ENCODE data around the gene PELI2. TPM values are rescaled to one million over a fixed set of nuclear protein-coding genes. Genes with fewer than 3 reads are reported as not detected.

PELI2 gene
- total RNA-seq, 1 donor from 2014 or later = 8.7 TPM

GRCh38 chr14:56147986-56148901, 30.0 kb downstream of the PELI2 start:
- H3K27ac Mint-ChIP-seq (ENCODE audit: unreplicated experiment) = no peak overlapping the region
- no peaks in the 10 kb centered on the region for H3K27me3 Mint-ChIP-seq (ENCODE audit: low read depth)
- no peak for DNase-seq (ENCODE audit: low spot score)
- no peaks in the 10 kb centered on the region for H3K36me3 Mint-ChIP-seq (ENCODE audit: low read depth)
- no peaks in the 10 kb centered on the region for H3K9me3 Mint-ChIP-seq (ENCODE audit: low read depth)
- H3K4me1 Mint-ChIP-seq (ENCODE audit: low read depth) = peaks cover 41% of the 10 kb centered on the region
- H3K4me3 Mint-ChIP-seq (ENCODE audit: unreplicated experiment) = no peak overlapping the region
- TF ChIP-seq, protein P1, sequence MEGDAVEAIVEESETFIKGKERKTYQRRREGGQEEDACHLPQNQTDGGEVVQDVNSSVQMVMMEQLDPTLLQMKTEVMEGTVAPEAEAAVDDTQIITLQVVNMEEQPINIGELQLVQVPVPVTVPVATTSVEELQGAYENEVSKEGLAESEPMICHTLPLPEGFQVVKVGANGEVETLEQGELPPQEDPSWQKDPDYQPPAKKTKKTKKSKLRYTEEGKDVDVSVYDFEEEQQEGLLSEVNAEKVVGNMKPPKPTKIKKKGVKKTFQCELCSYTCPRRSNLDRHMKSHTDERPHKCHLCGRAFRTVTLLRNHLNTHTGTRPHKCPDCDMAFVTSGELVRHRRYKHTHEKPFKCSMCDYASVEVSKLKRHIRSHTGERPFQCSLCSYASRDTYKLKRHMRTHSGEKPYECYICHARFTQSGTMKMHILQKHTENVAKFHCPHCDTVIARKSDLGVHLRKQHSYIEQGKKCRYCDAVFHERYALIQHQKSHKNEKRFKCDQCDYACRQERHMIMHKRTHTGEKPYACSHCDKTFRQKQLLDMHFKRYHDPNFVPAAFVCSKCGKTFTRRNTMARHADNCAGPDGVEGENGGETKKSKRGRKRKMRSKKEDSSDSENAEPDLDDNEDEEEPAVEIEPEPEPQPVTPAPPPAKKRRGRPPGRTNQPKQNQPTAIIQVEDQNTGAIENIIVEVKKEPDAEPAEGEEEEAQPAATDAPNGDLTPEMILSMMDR (IDR thresholded peaks at IDR 0.05) = no peak

DNA sequence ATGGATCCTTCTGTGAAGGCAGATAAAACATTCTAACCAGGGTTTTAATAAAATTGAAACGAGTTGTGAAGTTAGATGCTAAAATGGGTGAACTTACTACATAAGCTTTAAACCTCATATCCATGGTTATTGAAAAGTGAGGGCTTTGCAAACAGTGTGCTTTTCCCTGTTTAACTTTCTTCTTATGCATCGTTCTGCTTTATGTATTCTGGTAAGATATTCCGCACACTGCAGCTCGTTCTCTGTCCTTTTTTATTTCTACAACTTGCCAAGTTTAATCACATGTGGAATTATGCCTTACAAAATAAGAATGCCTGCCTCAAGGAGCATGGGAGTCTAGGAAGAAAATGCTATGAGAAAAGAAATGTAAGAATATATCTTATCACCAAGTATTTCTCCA, 30.9 kb downstream of the PELI2 start:
- H3K27ac Mint-ChIP-seq (ENCODE audit: unreplicated experiment) = no peak overlapping the region
- peaks cover 47% of the 10 kb centered on the region for H3K4me1 Mint-ChIP-seq (ENCODE audit: low read depth)
- H3K9me3 Mint-ChIP-seq (ENCODE audit: low read depth) = no peaks in the 10 kb centered on the region
- no peaks in the 10 kb centered on the region for H3K27me3 Mint-ChIP-seq (ENCODE audit: low read depth)
- H3K36me3 Mint-ChIP-seq (ENCODE audit: low read depth) = no peaks in the 10 kb centered on the region
- no peak for DNase-seq (ENCODE audit: low spot score)
- H3K4me3 Mint-ChIP-seq (ENCODE audit: unreplicated experiment) = no peak overlapping the region
- TF ChIP-seq, protein P1 (IDR thresholded peaks at IDR 0.05) = no peak

DNA sequence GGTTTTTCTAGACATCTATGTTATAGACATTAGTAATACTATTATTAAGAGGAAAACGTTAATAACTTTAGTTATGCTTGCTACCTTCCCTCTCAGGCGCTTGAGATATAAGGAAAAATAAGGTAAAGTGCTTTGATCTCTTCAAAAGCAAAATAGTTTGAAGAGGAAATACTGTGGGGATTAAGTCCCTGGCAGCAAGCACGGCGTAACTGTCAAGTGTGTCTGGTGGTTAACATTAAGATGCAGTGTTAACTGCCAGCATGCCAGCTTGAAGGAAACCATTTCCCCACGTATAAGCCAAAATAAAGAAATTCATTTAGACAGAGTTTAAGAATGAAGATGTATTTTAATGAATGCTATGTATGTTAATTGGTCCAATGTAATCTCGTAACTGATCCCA, 31.8 kb downstream of the PELI2 start:
- H3K4me3 Mint-ChIP-seq (ENCODE audit: unreplicated experiment) = no peak overlapping the region
- TF ChIP-seq, protein P1 (IDR thresholded peaks at IDR 0.05) = no peak
- no peaks in the 10 kb centered on the region for H3K9me3 Mint-ChIP-seq (ENCODE audit: low read depth)
- H3K27me3 Mint-ChIP-seq (ENCODE audit: low read depth) = no peaks in the 10 kb centered on the region
- no peak overlapping the region for H3K27ac Mint-ChIP-seq (ENCODE audit: unreplicated experiment)
- H3K36me3 Mint-ChIP-seq (ENCODE audit: low read depth) = no peaks in the 10 kb centered on the region
- peaks cover 44% of the 10 kb centered on the region for H3K4me1 Mint-ChIP-seq (ENCODE audit: low read depth)
- no peak for DNase-seq (ENCODE audit: low spot score)

GRCh38 chr14:56150645-56151345, 32.6 kb downstream of the PELI2 start:
- H3K36me3 Mint-ChIP-seq (ENCODE audit: low read depth) = no peaks in the 10 kb centered on the region
- no peaks in the 10 kb centered on the region for H3K27me3 Mint-ChIP-seq (ENCODE audit: low read depth)
- H3K9me3 Mint-ChIP-seq (ENCODE audit: low read depth) = no peaks in the 10 kb centered on the region
- H3K4me3 Mint-ChIP-seq (ENCODE audit: unreplicated experiment) = no peak overlapping the region
- TF ChIP-seq, protein P1 (IDR thresholded peaks at IDR 0.05) = no peak
- peaks cover 37% of the 10 kb centered on the region for H3K4me1 Mint-ChIP-seq (ENCODE audit: low read depth)
- no peak for DNase-seq (ENCODE audit: low spot score)
- no peak overlapping the region for H3K27ac Mint-ChIP-seq (ENCODE audit: unreplicated experiment)

GRCh38 chr14:56152221-56152620, 34.0 kb downstream of the PELI2 start:
- H3K4me1 Mint-ChIP-seq (ENCODE audit: low read depth) = peaks cover 35% of the 10 kb centered on the region
- DNase-seq (ENCODE audit: low spot score) = no peak
- no peaks in the 10 kb centered on the region for H3K36me3 Mint-ChIP-seq (ENCODE audit: low read depth)
- no peaks in the 10 kb centered on the region for H3K9me3 Mint-ChIP-seq (ENCODE audit: low read depth)
- no peaks in the 10 kb centered on the region for H3K27me3 Mint-ChIP-seq (ENCODE audit: low read depth)
- no peak overlapping the region for H3K4me3 Mint-ChIP-seq (ENCODE audit: unreplicated experiment)
- TF ChIP-seq, protein P1 (IDR thresholded peaks at IDR 0.05) = no peak
- H3K27ac Mint-ChIP-seq (ENCODE audit: unreplicated experiment) = no peak overlapping the region

All from chondrocyte (in vitro differentiated cells).